HG03060 (cell line): Measurements from ENCODE around the gene CCL14.
"Not testable (repeated sequence)": the region's sequence is repeated elsewhere in the genome, so short reads cannot be mapped to it uniquely, and the experiment has no call there.

Source experiments
- ATAC-seq: cut with Tn5 transposase; IDR thresholded peaks from one replicate; pipeline ENCODE4 v1.9.1; 2021; ENCODE audit warnings: low read depth, moderate number of reproducible peaks; ENCODE audit not compliant: unreplicated experiment

Gene CCL14

GRCh38 chr17:35947156-35947585 lies 39.4 kb downstream of the CCL14 start:
- ATAC-seq, result no peak

GRCh38 chr17:35944151-35944550 lies 42.4 kb downstream of the CCL14 start:
- no peak for ATAC-seq

- ATAC-seq, result no peak
These were observed 43.0 kb downstream of the CCL14 start, which contains the start of gene LYZL6 for GRCh38 chr17:35943537-35943936. TSS of gene LYZL6 (minus strand) at chr17:35943713. CDS start at chr17:35939356, 4,357 bp downstream.

GRCh38 chr17:35942588-35943186 lies 43.8 kb downstream of the CCL14 start:
- no peak for ATAC-seq

- not testable (repeated sequence) for ATAC-seq
These were observed 48.0 kb downstream of the CCL14 start for GRCh38 chr17:35938492-35938891.

- no peak for ATAC-seq
These were observed 50.5 kb downstream of the CCL14 start for GRCh38 chr17:35936063-35936462.

GRCh38 chr17:35934760-35935159 lies 51.8 kb downstream of the CCL14 start:
- no peak for ATAC-seq
